K562 (cell line): ENCODE measurements around the gene MGST3. TPM values are rescaled to one million over a fixed set of nuclear protein-coding genes. Genes with fewer than 3 reads are reported as not detected.

Source experiments
- ATAC-seq: fragments of 200-7000 bp; cut with Tn5 transposase; 3 replicates; pipeline ENCODE4 v1.9.1; 2020; ENCODE audit warnings: moderate library complexity
- BruUV-seq: library from RNA; stranded (reverse); fragments of 400-500 nt; replicated peaks from 2 replicates; lab custom pipeline; 2021; lab: Mats Ljungman, UMichigan
- CTCF ChIA-PET: fragments of 300-600 bp; formaldehyde crosslinking; extraction: SDS; loops from one replicate; lab custom pipeline; 2021; ENCODE audit warnings: low intra/inter-chr PET ratio; lab: Yijun Ruan, JAX
- POLR2A ChIA-PET: fragments of 300-600, 350-650 bp; sonication (Branson Sonifier 250); formaldehyde crosslinking; extraction: SDS; loops from one replicate; lab custom pipeline; 2021; ENCODE audit warnings: antibody characterized with exemption, inconsistent platforms; lab: Yijun Ruan, JAX
- DNase-seq, 4 experiments: peaks; one replicate each; pipeline versions ENCODE4 v3.0.0 to v3.0.0-alpha.2; 2011 to 2018; ENCODE audit warnings: low spot score in 3 of 4, mixed read lengths in 3 of 4; ENCODE audit errors: extremely low read depth in 1 of 4
- FAIRE-seq: peaks from 2 replicates; lab custom pipeline; 2011; peaks lifted over from hg19 to GRCh38; lab: Jason Lieb, UNC
- H2AFZ ChIP-seq: 2 replicates; pipeline ENCODE4 v1.6.0; 2011; ENCODE audit warnings: low read depth, low read length, control low read depth, inconsistent platforms
- H3K27ac ChIP-seq: fragments of 200-600 bp; 3 replicates; pipeline ENCODE4 v1.8.0; 2011; ENCODE audit warnings: low read depth, mild to moderate bottlenecking, control low read depth, inconsistent platforms, low read length, moderate library complexity, mixed read lengths; ENCODE audit errors: extremely low read depth
- H3K27me3 ChIP-seq, 2 experiments: fragments of 300-600 bp in 1 of 2; 2 replicates in 1 of 2; 3 replicates in 1 of 2; pipeline versions ENCODE4 v1.6.0 to v1.8.0; 2011; ENCODE audit warnings: inconsistent platforms in 2 of 2, low read length in 2 of 2, mild to moderate bottlenecking in 1 of 2, mixed read lengths in 1 of 2, moderate library complexity in 1 of 2; ENCODE audit not compliant: control insufficient read depth in 2 of 2, insufficient read depth in 2 of 2
- H3K36me3 ChIP-seq: fragments of 300-600 bp; 3 replicates; pipeline ENCODE4 v1.8.0; 2011; ENCODE audit warnings: mild to moderate bottlenecking, low read length, inconsistent platforms; ENCODE audit not compliant: control insufficient read depth, insufficient read depth
- H3K4me1 ChIP-seq, 2 experiments: fragments of 200-600 bp in 1 of 2; replicated peaks in 1 of 2; 2 replicates in 1 of 2; 3 replicates in 1 of 2; pipeline versions ENCODE4 v1.5.1 to v1.8.0; 2011; ENCODE audit warnings: inconsistent platforms in 2 of 2, low read length in 2 of 2, mild to moderate bottlenecking in 1 of 2, mixed read lengths in 1 of 2, moderate library complexity in 1 of 2; ENCODE audit not compliant: control insufficient read depth in 2 of 2, insufficient read depth in 2 of 2
- H3K4me2 ChIP-seq: 2 replicates; pipeline ENCODE4 v1.6.1; 2011; ENCODE audit warnings: low read length, control low read depth, inconsistent platforms, mixed read lengths; ENCODE audit not compliant: insufficient read depth
- H3K4me3 ChIP-seq: fragments of 200-600 bp; sonication (generic), shearing (Covaris generic); 2 replicates; pipeline ENCODE4 v1.5.1; 2016; ENCODE audit warnings: control low read depth, inconsistent platforms
- H3K79me2 ChIP-seq: fragments of 200-600 bp; 3 replicates; pipeline ENCODE4 v1.8.0; 2011; ENCODE audit warnings: low read length, inconsistent platforms; ENCODE audit not compliant: control insufficient read depth, insufficient read depth
- H3K9ac ChIP-seq, 2 experiments: 2 replicates each; pipeline versions ENCODE4 v1.6.0 to v1.6.1; 2011; ENCODE audit warnings: low read depth in 2 of 2, low read length in 2 of 2, control low read depth in 1 of 2, inconsistent platforms in 1 of 2, mild to moderate bottlenecking in 1 of 2, mixed read lengths in 1 of 2; ENCODE audit not compliant: insufficient read depth in 1 of 2
- H3K9me1 ChIP-seq: one replicate; pipeline ENCODE4 v1.6.0; 2011; ENCODE audit warnings: inconsistent platforms, mild to moderate bottlenecking, low read length, moderate library complexity; ENCODE audit not compliant: control insufficient read depth, insufficient read depth
- H3K9me3 ChIP-seq: replicated peaks from 2 replicates; pipeline ENCODE4 v1.5.1; 2011; ENCODE audit warnings: low read depth, low read length, inconsistent platforms; ENCODE audit not compliant: control insufficient read depth, insufficient read depth
- H4K20me1 ChIP-seq: replicated peaks from 2 replicates; pipeline ENCODE4 v1.6.1; 2011; ENCODE audit warnings: low read length, inconsistent platforms, mixed read lengths; ENCODE audit not compliant: control insufficient read depth, insufficient read depth
- CBFA2T3 ChIP-seq: fragments of 450-650 bp; IDR thresholded peaks from 2 replicates; pipeline ENCODE4 v1.6.1; 2017
- CBX8 ChIP-seq: fragments of 200-600 bp; sonication (generic); IDR thresholded peaks from 2 replicates; pipeline ENCODE4 v1.6.1; 2012; ENCODE audit warnings: borderline replicate concordance, mixed run types, low read depth, mild to moderate bottlenecking, moderate library complexity, mixed read lengths, low read length, control low read depth, inconsistent platforms; ENCODE audit not compliant: poor library complexity, severe bottlenecking; ENCODE audit errors: extremely low read depth
- EZH2 ChIP-seq: IDR thresholded peaks from 2 replicates; pipeline ENCODE4 v1.6.1; 2012; ENCODE audit warnings: low read depth, mild to moderate bottlenecking, inconsistent platforms, low read length, borderline replicate concordance
- GABPA ChIP-seq: fragments of 200-800 bp; sonication (Bioruptor generic); conservative IDR thresholded peaks from 2 replicates; pipeline ENCODE4 v1.6.1; 2016; ENCODE audit warnings: low read depth, missing genetic modification characterization, missing compliant biosample characterization
- NFE2L1 ChIP-seq: fragments of 450-650 bp; IDR thresholded peaks from 2 replicates; pipeline ENCODE4 v1.6.1; 2016; ENCODE audit warnings: missing genetic modification characterization, low read depth, mild to moderate bottlenecking, missing compliant biosample characterization, moderate library complexity, borderline replicate concordance
- POLR2A ChIP-seq: fragments of 450-650 bp; conservative IDR thresholded peaks from 2 replicates; pipeline ENCODE4 v1.6.1; 2016
- RFX5 ChIP-seq: IDR thresholded peaks from 2 replicates; pipeline ENCODE4 v1.6.1; 2011; ENCODE audit warnings: low read depth, mild to moderate bottlenecking, improper control_type of control experiment, low read length
- TBL1XR1 ChIP-seq, 2 experiments: IDR thresholded peaks; 2 replicates each; pipeline ENCODE4 v1.6.1; 2012; ENCODE audit warnings: improper control_type of control experiment in 2 of 2, low read length in 2 of 2, mild to moderate bottlenecking in 1 of 2
- TCF7L2 ChIP-seq: fragments of 150-350 bp; IDR thresholded peaks from 2 replicates; pipeline ENCODE4 v1.6.1; 2016; ENCODE audit warnings: low read depth, mild to moderate bottlenecking, low read length, moderate library complexity
- ZEB2 ChIP-seq: fragments of 450-650 bp; IDR thresholded peaks from 2 replicates; pipeline ENCODE4 v1.6.1; 2016
- in situ Hi-C: fragments of 300-500 bp; cut with MboI; formaldehyde crosslinking; loops from 4 replicates; pipeline ENCODE4 v1.15.0; 2018; ENCODE audit warnings: inconsistent platforms, mixed read lengths
- intact Hi-C: fragments of 100-400 bp; cut with micrococcal nuclease; formaldehyde crosslinking; loops from 2 replicates; pipeline ENCODE4 v1.14.2; 2022
- polyA plus RNA-seq, 8 experiments: library from polyadenylated mRNA; depleted of rRNA in 4 of 8; stranded (reverse) in 5 of 8; unstranded in 3 of 8; fragments of >200 nt; fragmentation: Nextera tagmentation in 2 of 8; fragmentation: Illumina TruSeq in 1 of 8; extraction: Ambion mirVana in 2 of 8; extraction: Trizol in 1 of 8; gene quantifications; 2 replicates each; pipeline versions ENCODE4 v1.2.1 to v1.2.3, GENCODE V29; 2011 to 2014; ENCODE audit warnings: inconsistent platforms in 1 of 8, missing spikeins in 1 of 8
- total RNA-seq, 7 experiments: library from RNA; depleted of rRNA in 6 of 7; stranded (reverse); fragments of >200 nt in 6 of 7; fragmentation: Illumina TruSeq in 2 of 7; extraction: Trizol in 2 of 7; gene quantifications; 2 replicates each; pipeline versions ENCODE4 v1.2.1 to v1.2.3, GENCODE V29; 2011 to 2021; ENCODE audit warnings: low replicate concordance in 1 of 7
- TF ChIP-seq, protein P1 (sequence below): fragments of 450-650 bp; IDR thresholded peaks from 2 replicates; pipeline ENCODE4 v1.6.1; 2018; ENCODE audit not compliant: partially characterized antibody
- TF ChIP-seq, protein P2 (sequence below): fragments of 450-650 bp; IDR thresholded peaks from 2 replicates; pipeline ENCODE4 v1.6.1; 2016; ENCODE audit warnings: borderline replicate concordance
- TF ChIP-seq, protein P3 (sequence below): sonication (generic); formaldehyde crosslinking; IDR thresholded peaks from 2 replicates; pipeline ENCODE4 v1.4.0; 2020; ENCODE audit warnings: mild to moderate bottlenecking, missing genetic modification reagents

The MGST3 gene
- total and polyA plus RNA-seq, 9 of the 15 experiments (the other 6 are each of a cell fraction or from before 2014, with no cell fraction given) = 70.7 to 287 (median 105) TPM

DNA sequence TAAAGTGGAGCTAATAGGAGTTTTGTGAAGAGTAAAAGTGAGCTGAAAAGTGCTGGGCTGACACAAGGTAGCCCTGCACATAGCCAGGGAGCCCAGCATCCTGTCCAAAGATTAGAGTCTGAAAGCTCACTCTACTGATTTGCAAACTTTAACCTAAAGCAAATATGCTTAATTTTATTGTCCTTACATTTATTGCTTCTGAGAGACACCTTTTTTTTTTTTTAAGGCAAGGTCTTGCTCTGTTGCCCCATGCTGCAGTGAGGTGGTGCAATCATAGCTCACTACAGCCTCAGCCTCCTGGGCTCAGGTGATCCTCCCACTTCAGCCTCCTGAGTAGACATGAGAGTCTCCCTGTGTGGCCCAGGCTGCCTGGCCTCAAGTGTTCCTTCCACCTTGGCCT lies 16.5 kb downstream of the MGST3 start:
- no peak for DNase-seq
- POLR2A ChIA-PET = interaction anchor here (0.8 to 2.3 kb wide), 5 partner anchors 10 to 122 kb away, joined by 3 to 9 read pairs (median 4); partner anchors contain the start of genes MGST3 and TMCO1
- Histone ChIP-seq H3K79me2 (no peaks in the 10 kb centered on the region), H3K4me3 (no peak overlapping the region), H3K9ac (no peak overlapping the region), H4K20me1 (peaks cover 8% of the 10 kb centered on the region; the same call in 1 of the 2 replicates), H3K27ac (no peak overlapping the region), H3K4me2 (no peak overlapping the region), H3K36me3 (peaks cover 15% of the 10 kb centered on the region), H3K27me3 (no peaks in the 10 kb centered on the region), H3K9me1 (peaks cover 7% of the 10 kb centered on the region), H3K4me1 (peaks cover 10 to 15% of the 10 kb centered on the region in 2 experiments; a peak in 3 of 5 replicates), H2AFZ (no peak overlapping the region), H3K9me3 (no peaks in the 10 kb centered on the region)
- in situ Hi-C loops = no loop called here
- no peak for ATAC-seq
- no peak for FAIRE-seq
- intact Hi-C loops = no loop called here
- BruUV-seq = no TSS peak
- CTCF ChIA-PET = no interaction called here
- TF ChIP-seq TBL1XR1 (IDR thresholded peaks at IDR 0.05; ENCODE audit: low read length in 2 of 2) (no peak), ZEB2 (no peak), GABPA (no peak), POLR2A (no peak), CBX8 (no peak), RFX5 (no peak), NFE2L1 (tag) (no peak), CBFA2T3 (no peak), EZH2 (no peak), TCF7L2 (no peak)
- TF ChIP-seq, protein P1, sequence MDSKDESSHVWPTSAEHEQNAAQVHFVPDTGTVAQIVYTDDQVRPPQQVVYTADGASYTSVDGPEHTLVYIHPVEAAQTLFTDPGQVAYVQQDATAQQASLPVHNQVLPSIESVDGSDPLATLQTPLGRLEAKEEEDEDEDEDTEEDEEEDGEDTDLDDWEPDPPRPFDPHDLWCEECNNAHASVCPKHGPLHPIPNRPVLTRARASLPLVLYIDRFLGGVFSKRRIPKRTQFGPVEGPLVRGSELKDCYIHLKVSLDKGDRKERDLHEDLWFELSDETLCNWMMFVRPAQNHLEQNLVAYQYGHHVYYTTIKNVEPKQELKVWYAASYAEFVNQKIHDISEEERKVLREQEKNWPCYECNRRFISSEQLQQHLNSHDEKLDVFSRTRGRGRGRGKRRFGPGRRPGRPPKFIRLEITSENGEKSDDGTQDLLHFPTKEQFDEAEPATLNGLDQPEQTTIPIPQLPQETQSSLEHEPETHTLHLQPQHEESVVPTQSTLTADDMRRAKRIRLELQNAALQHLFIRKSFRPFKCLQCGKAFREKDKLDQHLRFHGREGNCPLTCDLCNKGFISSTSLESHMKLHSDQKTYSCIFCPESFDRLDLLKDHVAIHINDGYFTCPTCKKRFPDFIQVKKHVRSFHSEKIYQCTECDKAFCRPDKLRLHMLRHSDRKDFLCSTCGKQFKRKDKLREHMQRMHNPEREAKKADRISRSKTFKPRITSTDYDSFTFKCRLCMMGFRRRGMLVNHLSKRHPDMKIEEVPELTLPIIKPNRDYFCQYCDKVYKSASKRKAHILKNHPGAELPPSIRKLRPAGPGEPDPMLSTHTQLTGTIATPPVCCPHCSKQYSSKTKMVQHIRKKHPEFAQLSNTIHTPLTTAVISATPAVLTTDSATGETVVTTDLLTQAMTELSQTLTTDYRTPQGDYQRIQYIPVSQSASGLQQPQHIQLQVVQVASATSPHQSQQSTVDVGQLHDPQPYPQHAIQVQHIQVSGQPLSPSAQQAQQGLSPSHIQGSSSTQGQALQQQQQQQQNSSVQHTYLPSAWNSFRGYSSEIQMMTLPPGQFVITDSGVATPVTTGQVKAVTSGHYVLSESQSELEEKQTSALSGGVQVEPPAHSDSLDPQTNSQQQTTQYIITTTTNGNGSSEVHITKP = no peak
- TF ChIP-seq, protein P2, sequence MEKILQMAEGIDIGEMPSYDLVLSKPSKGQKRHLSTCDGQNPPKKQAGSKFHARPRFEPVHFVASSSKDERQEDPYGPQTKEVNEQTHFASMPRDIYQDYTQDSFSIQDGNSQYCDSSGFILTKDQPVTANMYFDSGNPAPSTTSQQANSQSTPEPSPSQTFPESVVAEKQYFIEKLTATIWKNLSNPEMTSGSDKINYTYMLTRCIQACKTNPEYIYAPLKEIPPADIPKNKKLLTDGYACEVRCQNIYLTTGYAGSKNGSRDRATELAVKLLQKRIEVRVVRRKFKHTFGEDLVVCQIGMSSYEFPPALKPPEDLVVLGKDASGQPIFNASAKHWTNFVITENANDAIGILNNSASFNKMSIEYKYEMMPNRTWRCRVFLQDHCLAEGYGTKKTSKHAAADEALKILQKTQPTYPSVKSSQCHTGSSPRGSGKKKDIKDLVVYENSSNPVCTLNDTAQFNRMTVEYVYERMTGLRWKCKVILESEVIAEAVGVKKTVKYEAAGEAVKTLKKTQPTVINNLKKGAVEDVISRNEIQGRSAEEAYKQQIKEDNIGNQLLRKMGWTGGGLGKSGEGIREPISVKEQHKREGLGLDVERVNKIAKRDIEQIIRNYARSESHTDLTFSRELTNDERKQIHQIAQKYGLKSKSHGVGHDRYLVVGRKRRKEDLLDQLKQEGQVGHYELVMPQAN = no peak
- TF ChIP-seq, protein P3, sequence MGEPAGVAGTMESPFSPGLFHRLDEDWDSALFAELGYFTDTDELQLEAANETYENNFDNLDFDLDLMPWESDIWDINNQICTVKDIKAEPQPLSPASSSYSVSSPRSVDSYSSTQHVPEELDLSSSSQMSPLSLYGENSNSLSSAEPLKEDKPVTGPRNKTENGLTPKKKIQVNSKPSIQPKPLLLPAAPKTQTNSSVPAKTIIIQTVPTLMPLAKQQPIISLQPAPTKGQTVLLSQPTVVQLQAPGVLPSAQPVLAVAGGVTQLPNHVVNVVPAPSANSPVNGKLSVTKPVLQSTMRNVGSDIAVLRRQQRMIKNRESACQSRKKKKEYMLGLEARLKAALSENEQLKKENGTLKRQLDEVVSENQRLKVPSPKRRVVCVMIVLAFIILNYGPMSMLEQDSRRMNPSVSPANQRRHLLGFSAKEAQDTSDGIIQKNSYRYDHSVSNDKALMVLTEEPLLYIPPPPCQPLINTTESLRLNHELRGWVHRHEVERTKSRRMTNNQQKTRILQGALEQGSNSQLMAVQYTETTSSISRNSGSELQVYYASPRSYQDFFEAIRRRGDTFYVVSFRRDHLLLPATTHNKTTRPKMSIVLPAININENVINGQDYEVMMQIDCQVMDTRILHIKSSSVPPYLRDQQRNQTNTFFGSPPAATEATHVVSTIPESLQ (CRISPR knock-in tag) = no peak
